GM15510 (cell line): ENCODE results near the gene PTPRN2.

ENCODE experiments used
- POLR2A ChIP-seq: IDR thresholded peaks from 3 replicates; pipeline ENCODE4 v1.6.1; 2011; ENCODE audit warnings: borderline replicate concordance; ENCODE audit not compliant: insufficient read length; ENCODE audit errors: extremely low read depth

The PTPRN2 gene

DNA sequence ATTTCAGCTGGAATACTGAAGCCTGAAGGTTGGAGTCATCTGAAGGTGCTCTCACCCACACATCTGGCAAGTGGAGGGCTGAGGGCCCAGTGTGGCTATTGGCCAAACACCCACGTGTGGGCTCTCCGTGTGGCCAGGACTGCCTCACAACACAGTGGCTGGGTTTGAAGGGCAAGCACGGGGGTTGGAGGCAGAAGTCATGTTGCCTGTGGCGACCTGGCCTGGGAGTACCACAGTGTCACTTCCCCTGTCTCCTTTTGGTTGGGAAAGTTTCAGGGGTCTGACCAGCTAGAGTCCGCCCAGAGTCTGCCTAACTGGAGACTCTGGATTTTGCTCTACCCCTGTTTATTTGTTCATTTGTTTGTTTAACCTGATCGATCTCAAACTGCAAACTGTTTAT, 1081.4 kb downstream of the PTPRN2 start:
- no peak for TF ChIP-seq POLR2A

DNA sequence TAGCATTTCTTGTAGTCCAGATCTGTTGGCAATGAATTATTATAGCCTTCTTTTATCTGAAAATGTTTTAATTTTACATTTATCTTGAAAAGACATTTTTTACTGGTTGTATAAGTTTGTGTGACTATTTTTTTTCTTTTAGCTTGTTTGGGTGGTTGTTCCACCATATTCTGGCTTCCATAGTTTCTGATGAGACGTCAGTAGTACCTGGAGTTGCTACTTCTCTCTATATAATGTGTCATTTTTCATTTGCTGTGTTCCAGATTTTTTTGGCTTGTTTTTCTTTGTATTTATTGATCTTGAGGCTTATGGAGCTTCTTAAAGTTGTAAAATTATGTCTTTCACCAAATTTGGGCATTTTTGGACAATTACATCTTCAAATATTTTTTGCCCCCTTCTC, 1082.0 kb downstream of the PTPRN2 start:
- TF ChIP-seq POLR2A = no peak

DNA sequence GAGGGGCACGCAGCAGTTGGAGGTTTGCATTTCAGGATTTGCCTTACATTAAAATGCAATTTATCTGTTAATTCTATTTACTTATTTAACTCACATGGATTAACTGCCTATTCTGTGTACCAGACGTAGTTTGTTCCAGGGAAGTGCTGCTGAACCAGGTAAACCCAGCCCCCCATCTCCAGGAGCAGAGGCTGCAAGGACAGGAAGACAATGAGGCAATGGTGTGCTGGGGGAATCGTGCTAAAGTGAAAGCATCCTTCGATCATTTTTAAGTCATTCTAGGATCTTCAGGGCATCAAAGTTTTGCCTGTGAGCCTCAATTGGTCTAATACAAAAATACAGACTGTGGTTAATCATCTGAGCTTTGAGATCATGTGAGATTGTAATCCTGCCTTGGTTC, 1084.4 kb downstream of the PTPRN2 start:
- TF ChIP-seq POLR2A = no peak

DNA sequence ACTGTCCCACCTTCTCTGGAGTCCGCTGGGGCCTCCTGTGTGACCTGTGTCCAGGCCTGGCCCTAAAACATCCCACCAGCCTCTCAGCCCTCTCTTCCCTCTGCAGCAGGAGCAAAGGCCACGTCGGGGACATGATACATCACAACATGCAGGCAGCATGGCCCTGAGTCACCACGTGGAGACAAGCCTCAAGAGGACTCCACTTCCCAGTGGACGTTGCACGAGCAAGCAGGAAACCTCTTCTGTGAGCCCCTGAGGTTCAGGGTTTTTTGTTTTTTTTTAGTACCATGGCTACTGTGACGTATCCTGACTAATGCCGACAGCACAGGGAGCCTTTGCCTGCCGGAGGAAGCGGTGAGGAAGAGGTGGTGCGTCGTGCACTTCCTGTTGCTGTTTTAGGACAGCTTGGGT, 1084.9 kb downstream of the PTPRN2 start:
- TF ChIP-seq POLR2A = no peak

DNA sequence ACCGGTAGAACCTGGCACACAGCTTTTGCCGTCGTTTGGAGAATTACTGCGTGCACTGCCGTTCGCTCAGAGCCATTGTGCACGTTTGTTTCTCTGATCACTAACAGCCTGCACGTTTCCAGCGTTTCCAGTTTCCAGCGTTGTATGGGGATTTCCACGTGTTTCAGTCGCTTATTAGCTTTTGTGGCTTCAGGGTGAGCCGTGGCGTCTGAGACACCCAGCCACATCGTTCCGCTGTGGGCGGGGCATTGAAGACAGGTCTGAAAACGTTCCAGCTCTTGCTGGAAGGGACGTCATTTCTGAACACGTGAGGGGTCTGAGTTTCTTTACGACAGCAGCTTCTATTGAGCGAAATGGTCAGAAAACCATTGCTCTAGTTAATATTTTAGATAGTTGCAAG, 1086.0 kb downstream of the PTPRN2 start:
- TF ChIP-seq POLR2A = no peak

DNA sequence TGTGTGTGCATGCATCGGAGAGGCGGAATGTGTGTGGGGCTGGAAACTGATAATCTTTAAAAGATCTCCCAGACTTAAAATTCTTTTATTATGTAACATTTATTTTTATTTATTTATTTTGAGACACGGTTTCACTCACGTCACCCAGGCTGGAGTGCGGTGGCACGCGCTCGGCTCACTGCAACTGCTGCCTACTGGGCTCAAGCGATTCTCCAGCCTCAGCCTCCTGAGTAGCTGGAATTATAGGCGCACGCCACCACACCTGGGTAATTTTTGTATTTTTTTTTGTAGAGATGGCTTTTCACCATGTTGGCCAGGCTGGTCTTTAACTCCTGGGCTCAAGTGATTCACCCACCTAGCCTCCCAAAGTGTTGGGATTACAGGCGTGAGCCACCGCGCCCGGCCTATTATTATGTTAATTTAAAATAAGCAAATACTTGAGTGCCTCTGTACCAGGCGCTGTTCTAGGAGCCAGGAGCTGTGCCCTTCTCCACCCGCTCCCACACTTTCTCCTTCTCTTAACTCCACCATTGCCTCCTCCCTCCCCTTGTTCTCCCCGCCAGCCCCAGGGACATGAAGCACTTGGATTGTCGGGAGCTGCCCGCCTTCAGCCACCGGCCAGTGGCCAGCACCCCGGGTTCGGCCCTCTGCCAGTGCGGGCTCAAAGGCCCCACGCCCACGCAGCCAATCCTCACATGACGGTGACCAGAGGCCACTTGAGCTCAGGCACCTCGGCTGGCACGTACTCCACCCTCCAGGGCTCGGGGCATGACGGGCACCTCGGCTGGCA, 1087.3 kb downstream of the PTPRN2 start:
- no peak for TF ChIP-seq POLR2A

DNA sequence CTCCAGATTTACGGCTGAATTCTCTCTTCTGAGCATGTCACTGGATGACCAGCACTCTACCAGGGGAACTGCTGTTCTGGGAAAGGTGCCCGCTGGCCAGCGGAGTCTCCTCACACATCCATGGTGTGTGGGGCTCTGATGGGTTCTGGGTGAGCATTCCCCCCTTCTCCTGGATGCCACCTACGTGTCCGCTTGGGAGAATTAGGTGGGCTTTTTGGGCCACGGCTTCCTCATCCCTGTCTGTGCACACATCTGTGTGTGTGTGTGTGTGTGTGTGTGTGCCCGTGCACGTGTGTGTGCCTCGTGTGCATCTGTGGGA, 1087.8 kb downstream of the PTPRN2 start:
- TF ChIP-seq POLR2A = no peak

DNA sequence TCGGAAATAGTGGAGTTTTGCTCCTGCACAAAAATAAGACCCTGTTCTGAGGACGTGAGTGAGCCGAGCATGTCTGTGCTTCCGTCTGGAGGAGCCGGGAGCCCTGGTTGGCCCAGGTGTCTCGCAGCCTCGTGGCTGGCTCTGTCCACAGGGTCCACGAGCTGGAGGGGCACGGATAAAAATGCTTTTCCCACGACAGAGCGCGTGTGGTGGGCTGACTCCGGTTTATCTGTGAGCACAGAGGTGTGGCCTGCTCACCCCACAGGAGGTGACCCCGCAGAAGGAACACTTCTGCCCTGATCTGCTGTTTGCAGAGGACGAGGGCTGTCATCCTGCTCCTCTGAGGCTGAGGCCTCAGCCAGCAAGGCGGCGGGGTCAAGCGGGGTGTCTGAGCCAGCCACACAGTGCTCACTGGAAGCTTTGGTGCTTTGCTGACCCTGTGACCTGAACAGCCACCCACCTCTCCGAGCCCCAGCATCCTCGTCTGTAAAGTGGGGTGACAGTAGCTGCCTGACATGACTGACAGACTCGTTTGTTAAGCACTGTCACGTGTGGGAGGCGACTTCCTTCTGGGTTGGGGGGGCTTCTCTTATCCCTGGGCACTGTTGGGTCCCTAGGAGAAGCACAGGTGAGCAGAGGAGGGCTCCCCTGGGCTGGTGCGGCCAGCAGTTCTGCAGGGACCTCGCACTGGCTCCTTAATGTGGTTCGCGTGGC, 1088.3 kb downstream of the PTPRN2 start:
- TF ChIP-seq POLR2A = no peak

DNA sequence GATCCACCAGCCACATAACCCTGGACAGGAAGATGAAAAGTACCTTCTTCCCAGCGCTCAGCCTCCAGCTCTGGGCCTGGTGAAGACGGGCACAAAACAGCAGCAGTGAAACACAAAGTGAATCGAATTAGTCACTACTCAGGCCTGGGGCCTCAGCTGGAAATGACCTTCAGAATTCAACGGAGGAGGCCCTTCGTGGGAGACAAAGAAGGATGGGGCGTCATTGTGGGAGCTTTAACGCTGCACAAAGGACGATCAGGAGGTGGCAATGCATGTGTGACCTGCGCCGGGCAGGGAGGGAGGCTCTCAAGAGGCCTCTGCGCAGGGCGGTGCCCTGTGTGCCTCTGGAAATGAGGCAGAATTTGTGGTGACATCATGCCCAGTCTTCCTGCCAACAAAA, 1089.0 kb downstream of the PTPRN2 start:
- TF ChIP-seq POLR2A = no peak

DNA sequence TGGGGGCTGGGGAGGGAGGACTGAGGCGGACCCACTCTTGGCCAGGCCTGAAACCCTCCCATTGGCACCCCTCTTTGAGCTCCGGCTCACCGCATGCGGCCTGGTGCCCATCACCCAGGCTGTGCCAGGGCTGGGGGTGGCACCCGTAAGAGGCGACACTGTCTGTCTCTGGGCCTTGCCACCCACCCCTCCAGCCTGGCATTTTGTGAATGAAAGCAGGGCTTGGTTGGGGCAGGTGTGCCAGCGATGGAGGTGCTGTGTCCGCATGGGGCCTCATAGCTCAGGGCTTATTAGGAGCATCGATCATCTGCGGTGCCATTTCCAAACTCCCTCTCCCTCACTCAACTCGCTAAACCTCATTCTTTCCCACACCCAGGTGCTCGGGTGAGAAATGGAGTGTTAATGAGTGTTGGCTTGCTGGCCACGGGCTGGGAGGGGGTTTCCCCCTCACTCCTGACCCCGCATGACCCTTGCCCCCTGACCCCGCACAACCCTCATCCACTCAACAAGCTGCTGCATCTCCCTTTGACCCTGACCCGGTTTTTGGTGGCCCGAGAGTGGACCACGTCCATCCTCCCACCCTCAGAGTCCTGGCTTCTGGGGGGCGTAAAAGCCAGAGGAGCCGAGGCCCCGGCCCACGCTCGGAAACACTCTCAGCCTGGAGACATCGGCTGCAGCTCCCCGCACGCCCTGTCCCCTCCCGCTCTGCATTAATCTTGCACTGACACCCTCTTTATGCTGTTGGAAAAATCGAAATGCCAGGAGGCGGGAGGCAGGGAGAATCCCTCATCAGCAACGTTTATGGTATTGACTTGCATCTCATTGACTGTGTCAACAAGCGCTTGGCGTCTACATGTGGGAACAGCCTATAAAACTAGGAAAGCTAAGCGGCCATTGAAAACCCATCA, 1089.6 kb downstream of the PTPRN2 start:
- no peak for TF ChIP-seq POLR2A

DNA sequence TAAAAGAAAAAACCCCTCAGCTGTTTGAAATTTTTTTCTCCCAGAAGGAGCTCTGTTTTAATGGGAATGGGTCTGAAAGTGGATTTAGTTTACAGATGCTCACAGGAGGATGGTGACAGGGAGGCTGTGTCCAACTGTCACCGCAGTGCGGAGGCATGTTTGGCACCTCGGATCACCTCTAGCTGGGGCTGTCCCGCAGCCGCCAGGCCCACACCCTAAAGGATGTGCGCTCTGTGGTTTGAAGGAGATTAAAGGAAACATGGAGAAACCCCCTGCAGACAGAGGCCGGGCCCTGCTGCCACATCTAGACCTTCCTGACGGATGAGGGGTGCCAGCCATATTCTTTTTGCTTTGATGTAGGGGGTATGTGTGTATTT, 1090.3 kb downstream of the PTPRN2 start:
- TF ChIP-seq POLR2A = no peak

DNA sequence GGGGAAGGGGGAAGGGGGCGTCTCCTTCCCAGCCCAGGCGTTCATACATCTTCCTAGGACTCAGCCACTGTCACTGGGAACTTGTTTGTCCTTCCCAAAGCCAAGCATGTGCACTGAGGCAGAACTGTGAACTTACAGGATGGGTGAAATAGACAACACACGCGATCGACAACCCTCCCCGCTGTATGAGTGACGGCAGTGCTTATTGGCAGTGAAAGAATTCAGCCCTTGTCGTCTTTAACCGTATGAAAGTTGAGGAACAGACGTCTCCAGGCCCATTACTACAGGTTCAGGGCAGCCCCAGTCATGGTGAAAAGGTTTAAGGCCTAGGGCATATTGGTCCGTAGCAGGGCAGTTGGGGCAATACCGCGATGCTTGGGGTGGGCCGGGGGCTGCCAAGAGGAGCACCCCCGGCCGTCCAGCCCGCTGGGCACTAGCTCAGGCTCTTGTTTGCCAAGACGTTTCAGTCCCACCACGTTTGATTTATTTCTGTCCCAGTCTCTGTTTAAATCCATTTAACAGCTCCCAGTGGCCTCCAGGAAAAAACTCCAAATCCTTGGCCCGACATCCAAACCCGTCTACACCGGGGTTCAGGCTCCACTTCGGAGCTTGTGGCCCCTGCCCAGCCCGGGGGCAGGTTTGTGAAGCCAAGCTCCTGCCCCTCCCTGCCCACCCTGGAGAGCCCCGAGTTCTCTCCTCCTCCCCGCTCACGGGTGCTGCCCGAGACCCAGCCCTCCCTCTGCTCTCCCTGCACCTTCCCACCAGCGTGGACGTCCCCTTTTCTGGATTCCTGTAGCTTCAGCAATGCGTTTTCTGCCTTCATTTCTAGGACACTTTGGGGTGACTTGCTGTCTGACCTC, 1091.0 kb downstream of the PTPRN2 start:
- TF ChIP-seq POLR2A = no peak

DNA sequence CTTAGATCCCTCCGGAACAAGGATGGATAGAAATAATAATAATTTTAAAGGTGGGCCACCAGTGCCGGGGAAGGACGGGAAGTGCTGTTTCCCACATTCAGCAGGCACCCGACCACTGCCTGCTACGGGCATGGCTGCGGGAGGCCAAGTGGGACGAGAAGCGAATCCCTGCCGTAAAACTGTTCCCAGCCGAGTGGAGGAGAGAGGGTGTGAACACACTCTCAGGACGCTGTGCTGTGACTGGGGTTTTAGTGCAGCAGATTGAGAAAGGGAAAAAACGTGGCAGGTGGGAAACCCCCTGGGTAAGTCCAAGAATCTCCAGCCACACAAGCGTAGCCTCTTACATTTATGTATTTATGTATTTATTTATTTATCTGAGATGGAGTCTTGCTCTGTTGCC, 1092.0 kb downstream of the PTPRN2 start:
- no peak for TF ChIP-seq POLR2A

DNA sequence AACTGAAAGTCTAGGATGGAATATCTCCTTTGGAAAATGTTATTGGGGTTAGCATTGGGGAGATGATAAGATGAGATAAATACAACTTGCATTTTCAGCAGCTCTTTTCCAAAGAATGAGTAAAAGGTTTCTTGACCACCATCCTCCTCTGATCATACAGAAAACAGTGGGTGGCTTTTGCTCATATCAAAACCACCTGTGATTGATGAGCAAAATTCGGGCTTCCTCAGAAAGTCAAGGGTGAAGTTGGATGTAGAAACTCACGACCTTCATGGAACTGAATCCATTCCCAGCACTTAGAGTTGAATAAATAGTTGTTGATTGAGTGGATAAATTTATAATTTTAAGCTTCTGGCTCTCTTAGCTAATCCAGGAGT, 1092.5 kb downstream of the PTPRN2 start:
- TF ChIP-seq POLR2A = no peak
